ENCODE results near the gene PCNT. TPM values are rescaled to one million over a fixed set of nuclear protein-coding genes. Genes with fewer than 3 reads are reported as not detected.
A peak's percentile ranks its signal among the peaks of the same experiment; 100 is the strongest.

PCNT gene
- total RNA-seq, 1 experiment from 2014 or later, result 39.6 TPM

- H3K4me2 ChIP-seq (ENCODE audit: insufficient read depth, insufficient read length, low read length), result no peak overlapping the region
- no peak overlapping the region for H3K4ac ChIP-seq (ENCODE audit: low read depth, low read length)
Observed at GRCh38 chr21:46295177-46295770, 28.7 kb upstream of the PCNT start.

More at GRCh38 chr21:46295177-46295770, 28.7 kb upstream of the PCNT start:
- no CpG with 5 or more reads among the region's 9 CpGs for WGBS (ENCODE audit: extremely low coverage, insufficient read length, low lambda C conversion rate)
- no peak overlapping the region for H2AK5ac ChIP-seq (ENCODE audit: insufficient read length, low read length)
- no peaks in the 10 kb centered on the region for H3K27me3 ChIP-seq (ENCODE audit: insufficient read depth, low read length)
- H4K91ac ChIP-seq (ENCODE audit: insufficient read length, low read depth, low read length), result no peak overlapping the region
- H4K8ac ChIP-seq (replicated peaks; ENCODE audit: insufficient read length, low read depth, low read length), result no peak overlapping the region
- H3K27ac Mint-ChIP-seq, result peak overlapping the region; percentile 13 to 97 (median 68); a peak in 2 of 7 replicates
- H4K5ac ChIP-seq (ENCODE audit: insufficient read length, low read depth, low read length), result no peak overlapping the region
- H2BK120ac ChIP-seq (ENCODE audit: low read depth, low read length, poor library complexity, severe bottlenecking), result no peak overlapping the region
- no peaks in the 10 kb centered on the region for H3K79me1 ChIP-seq (ENCODE audit: insufficient read depth, low read depth, low read length, poor library complexity, severe bottlenecking)
- H3K79me2 ChIP-seq (ENCODE audit: insufficient read depth, low read length), result no peaks in the 10 kb centered on the region
- no peak overlapping the region for H2BK12ac ChIP-seq (ENCODE audit: insufficient read length, low read depth, low read length)
- H3T11ph ChIP-seq (ENCODE audit: low read length), result no peak overlapping the region
- no peak for DNase-seq
- H3K27ac ChIP-seq (ENCODE audit: insufficient read length, low read depth, low read length), result no peak overlapping the region
- H2BK5ac ChIP-seq (ENCODE audit: insufficient read length, low read length), result no peak overlapping the region
- no peak for TF ChIP-seq CTCF (conservative IDR thresholded peaks at IDR 0.05)
- H3K23ac ChIP-seq (ENCODE audit: insufficient read length, low read depth, low read length), result no peak overlapping the region
- no peaks in the 10 kb centered on the region; the same call in 1 of the 2 replicates for H3K4me1 ChIP-seq (ENCODE audit: insufficient read depth, low read length)
- H3K27me3 Mint-ChIP-seq (ENCODE audit: low read depth), result no peaks in the 10 kb centered on the region; the same call in 1 of the 2 replicates
- H3K56ac ChIP-seq (ENCODE audit: insufficient read length, low read depth, low read length), result no peak overlapping the region
- H3K4me3 Mint-ChIP-seq, result no peak overlapping the region
- no peak overlapping the region for H2BK20ac ChIP-seq (ENCODE audit: low read depth, low read length, poor library complexity, severe bottlenecking)
- H2BK15ac ChIP-seq (ENCODE audit: low read depth, low read length), result no peak overlapping the region; the same call in 1 of the 2 replicates
- no peaks in the 10 kb centered on the region for H3K9me3 ChIP-seq (ENCODE audit: control insufficient read depth, low read depth, low read length)
- H3K18ac ChIP-seq (ENCODE audit: insufficient read length, low read depth, low read length), result no peak overlapping the region
- H3K36me3 Mint-ChIP-seq (ENCODE audit: insufficient read depth in 1 of 3, low read depth in 3 of 3), result peaks cover 21 to 29% (median 29%) of the 10 kb centered on the region in 3 experiments
- no peak overlapping the region for H3K9ac ChIP-seq (ENCODE audit: extremely low read depth, insufficient read length, low read length)
- peaks cover 11 to 17% of the 10 kb centered on the region in 2 experiments for H3K4me1 Mint-ChIP-seq
- no peaks in the 10 kb centered on the region; a peak in 2 of 5 replicates for H3K9me3 Mint-ChIP-seq
- H3K23me2 ChIP-seq (ENCODE audit: insufficient read length, low read depth, low read length, poor library complexity, severe bottlenecking), result peaks cover 9% of the 10 kb centered on the region
- H4K20me1 ChIP-seq (ENCODE audit: control insufficient read depth, insufficient read depth, insufficient read length), result no peaks in the 10 kb centered on the region
- no peak overlapping the region for H2AFZ ChIP-seq (ENCODE audit: low read length)
- H3K14ac ChIP-seq (ENCODE audit: insufficient read depth, low read length), result no peak overlapping the region; the same call in 1 of the 2 replicates

Measured in H9 (cell line).